HG03521 (cell line): Measurements from ENCODE around the gene PSTPIP1.

Experiments used
- ATAC-seq: cut with Tn5 transposase; IDR thresholded peaks from one replicate; pipeline ENCODE4 v1.9.1; 2021; ENCODE audit warnings: mild to moderate bottlenecking, moderate library complexity; ENCODE audit not compliant: unreplicated experiment

The PSTPIP1 gene

DNA sequence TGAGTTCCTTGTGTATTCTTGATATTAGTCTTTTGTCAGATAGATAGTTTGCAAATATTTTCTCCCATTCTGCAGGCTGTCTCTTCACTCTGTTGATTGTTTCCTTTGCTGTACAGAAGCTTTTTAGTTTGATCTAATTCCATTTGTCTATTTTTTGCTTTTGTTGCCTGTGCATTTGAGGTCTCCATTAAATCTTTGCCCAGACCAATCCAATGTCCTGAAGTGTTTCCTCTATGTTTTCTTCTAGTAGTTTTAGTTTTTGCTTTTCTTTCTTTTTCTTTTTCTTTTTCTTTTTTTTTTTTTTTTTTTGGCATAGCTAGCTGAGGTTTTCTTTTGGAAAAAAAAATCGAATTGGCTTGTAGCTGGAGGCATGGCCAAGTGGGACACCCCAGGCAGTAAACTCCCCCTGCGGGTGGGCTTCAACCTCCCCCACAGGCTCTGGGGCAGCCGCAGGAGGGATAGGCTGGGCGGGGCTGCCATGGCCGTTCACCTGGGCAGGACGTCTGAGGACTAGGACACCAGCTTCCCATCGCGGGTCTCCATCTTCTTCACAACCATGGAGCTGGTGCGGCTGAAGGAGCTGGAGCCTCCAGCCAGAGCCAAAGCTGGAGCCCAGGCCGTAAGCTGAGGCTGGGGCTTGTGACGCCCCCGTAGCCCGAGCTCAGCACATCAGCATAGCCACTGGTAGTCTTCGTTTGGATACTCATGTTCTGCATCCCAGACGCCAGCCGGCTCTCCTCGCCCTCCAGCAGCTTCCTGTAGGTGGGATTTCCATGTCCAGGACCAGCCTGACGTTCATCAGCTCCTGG lies 16.2 kb upstream of the PSTPIP1 start:
- no peak for ATAC-seq

DNA sequence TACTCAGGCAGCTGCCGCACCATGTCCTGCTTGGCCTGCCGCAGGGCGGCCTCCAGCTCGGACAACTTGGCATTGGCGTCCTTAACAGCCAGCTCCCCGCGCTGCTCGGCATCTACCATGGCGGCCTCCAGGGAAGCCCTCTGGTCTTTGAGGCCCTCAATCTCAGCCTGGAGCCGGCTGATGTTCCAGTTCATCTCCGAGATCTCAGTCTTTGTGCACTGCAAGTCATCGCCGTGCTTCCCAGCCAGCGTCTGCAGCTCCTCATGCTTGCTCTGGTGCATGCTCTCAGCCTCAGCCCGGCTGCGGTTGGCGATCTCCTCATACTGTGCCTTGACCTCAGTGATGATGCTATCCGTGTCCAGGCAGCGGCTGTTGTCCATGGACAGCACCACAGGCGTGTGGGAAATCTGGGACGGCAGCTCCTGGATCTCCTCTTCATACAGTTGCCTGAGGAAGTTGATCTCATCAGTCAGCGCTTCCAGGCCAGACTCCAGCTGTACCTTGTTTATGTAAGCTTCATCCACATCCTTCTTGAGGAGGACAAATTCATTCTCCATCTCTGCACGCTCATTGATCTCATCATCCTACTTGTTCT lies 15.5 kb upstream of the PSTPIP1 start:
- no peak for ATAC-seq

DNA sequence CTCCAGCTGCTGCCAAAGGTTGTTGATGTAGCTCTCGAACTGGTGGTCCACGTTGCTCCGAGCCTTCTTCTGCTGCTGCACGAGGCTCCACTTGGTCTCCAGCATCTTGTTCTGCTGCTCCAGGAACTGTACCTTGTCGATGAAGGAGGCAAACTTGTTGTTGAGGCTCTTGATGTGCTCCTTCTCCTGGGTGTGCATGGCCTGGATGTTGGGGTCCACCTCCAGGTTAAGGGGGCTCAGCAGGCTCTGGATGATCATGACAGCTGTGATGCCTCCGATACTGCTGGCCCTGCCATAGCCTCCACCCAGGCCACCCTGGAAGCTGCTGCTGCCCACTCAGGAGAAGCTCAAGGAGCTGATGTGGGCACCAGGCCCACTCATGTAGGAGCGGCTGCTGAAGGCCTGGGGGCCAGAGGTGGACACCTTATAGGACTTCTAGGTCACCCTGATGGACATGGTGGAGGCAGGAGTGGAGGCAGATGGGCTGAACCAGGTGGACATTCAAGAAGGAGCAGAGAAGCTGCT lies 14.9 kb upstream of the PSTPIP1 start:
- no peak for ATAC-seq

DNA sequence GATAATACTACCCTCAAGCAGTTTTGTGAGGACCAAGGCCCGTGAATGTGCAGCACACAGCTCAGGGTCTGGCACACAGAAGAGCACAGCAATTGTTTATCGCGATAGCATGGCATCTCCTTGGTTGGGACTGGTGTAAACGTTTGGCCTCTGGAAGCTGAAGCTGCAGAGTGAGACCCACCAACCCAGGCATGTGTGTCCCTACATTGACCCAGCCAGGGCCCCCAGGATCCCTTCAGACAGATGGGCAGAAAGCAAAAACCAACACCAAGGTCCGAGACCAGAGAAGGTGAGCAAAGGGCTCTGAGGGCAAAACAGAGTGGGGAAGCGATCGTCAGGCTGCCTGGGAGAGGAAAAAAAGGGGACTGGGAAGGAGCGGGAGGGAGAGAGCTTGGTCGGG lies 12.6 kb upstream of the PSTPIP1 start:
- ATAC-seq = no peak

DNA sequence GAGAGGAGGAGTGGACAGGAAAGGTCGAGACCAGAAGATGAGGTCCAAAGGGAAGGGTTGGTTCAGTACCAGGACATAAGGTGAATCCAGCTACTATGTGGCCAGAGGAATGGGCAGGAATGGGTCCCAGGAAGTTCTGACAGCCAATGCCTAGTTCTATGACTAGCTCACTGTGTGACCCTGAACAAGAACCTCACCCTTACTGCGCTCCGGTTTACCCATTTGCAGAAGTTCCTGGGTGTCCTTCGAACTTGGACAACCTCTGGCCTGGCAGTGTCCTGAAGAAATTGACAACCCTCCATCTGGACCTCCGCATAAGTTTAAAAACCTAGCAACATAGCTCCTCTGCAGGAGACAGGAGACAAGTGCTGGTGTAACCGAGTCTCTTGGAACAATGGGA lies 12.2 kb upstream of the PSTPIP1 start:
- no peak for ATAC-seq

DNA sequence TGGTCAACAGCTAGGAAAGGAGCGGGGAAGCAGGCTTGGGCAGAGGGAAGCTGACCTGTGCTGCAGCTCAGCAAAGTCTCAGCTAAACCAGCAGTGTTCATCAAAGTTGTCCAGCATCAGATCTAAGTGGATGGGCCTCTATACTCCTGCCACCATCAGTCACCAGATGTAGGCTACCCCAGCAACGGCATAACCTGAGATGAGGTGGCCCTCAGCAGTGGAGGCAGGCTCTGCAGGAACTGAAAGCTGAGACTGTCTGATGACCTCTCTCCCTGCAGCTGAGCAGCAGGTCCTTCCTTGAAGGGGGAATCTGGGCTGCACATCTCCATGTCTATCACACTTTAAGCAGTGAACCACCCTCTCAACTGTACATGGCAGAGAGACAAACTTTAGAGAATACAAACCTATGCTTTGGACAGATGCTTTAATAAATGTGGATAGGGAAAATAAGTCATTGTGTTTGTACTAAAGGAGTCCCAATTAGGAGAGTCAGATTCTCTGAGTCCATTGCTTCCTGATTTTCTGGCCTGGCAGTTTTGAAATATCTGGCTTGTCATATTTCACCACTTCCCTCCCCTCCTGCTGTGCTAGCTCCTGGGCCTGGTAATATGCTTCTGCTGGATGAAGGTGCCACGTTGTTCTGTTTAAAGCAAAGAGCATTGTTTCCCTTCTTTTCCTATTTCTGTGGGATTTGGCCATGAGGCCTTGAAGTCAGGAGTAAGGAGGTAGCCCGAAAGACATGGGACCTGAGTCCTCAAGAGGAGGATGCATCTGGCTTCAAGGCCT lies 11.1 kb upstream of the PSTPIP1 start:
- no peak for ATAC-seq

DNA sequence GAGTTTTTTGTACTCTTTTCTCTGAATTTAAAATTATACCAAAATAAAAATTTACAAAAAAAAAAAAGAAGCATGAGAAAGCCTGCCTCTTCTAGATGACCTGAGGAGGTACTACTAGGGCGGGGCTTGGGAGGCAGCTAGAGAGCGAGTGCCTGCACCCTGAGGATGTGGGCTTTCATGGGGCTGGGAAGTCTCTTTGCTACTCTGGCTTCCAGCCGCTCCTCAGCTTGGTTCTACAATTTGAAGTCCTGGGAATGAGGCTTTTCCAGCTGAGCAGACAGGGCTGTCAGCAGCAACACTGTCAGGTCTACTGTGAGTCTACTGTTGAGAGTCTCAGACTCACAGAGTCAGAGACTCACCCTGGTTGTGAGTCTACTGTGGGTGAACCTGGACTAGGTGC lies 8.2 kb upstream of the PSTPIP1 start:
- no peak for ATAC-seq

DNA sequence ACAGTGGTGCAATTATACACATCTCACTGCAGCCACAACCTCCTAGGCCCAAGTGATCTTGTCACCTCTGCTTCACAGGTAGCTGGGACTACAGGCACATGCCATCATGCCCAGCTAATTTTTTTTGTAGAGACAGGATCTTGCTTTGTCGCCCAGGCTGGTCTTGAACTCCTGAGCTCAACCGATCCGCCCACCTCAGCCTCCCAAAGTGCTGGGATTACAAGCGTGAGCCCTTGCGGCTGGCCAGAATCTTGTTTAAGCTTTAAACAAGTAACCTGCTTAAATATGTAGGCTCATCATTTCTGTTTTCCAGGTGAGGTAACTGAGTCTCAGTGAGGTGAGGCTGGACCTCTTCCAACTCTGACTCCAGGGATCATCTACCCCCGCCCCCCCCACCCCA lies 7.7 kb upstream of the PSTPIP1 start:
- ATAC-seq = no peak

DNA sequence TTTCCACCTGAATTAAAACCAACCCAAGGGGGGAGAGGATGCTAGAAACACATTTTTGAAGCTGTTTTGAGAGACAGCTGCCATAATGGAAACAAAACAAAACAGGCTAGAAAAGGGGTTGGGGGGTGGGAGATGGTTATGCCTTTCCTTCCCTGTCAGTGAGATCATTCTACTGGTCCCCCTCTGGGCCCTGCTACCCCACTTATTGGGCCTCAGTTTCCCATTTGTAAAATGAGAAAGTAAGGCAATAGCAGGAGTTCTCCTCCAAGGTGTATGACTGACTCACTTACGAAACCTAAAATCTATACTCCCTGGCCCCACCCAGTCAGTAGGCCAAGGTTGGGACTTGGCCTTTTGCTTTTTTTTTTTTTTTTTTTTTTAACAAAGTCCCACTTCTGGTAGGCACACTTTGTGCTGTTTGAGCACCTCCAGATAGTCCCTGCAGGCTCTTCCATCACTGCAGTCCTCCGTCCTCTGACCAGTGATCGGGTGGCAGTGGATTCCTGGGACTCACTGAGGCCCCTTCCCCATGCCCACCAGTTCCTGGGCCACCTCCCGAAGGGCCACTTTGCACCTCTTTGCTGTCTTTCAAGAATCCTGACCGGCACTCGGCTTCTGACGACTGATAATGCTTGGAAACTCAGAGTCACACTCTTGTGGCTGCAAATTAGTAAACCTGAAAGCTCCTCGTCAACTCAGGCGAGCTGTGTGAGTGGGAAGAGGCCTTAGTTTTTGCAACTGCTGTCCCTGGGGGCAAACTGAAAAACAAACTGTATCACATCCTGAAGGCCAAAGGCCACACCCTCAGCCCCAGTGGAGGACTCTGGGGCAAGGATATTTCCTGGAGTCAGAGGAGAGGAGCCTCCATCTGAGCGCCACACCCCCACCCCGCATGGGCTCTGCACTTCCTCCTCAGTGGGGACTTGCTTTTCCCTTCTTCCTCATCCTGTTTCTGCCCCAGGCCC lies 6.7 kb upstream of the PSTPIP1 start:
- ATAC-seq = peak; percentile 70

DNA sequence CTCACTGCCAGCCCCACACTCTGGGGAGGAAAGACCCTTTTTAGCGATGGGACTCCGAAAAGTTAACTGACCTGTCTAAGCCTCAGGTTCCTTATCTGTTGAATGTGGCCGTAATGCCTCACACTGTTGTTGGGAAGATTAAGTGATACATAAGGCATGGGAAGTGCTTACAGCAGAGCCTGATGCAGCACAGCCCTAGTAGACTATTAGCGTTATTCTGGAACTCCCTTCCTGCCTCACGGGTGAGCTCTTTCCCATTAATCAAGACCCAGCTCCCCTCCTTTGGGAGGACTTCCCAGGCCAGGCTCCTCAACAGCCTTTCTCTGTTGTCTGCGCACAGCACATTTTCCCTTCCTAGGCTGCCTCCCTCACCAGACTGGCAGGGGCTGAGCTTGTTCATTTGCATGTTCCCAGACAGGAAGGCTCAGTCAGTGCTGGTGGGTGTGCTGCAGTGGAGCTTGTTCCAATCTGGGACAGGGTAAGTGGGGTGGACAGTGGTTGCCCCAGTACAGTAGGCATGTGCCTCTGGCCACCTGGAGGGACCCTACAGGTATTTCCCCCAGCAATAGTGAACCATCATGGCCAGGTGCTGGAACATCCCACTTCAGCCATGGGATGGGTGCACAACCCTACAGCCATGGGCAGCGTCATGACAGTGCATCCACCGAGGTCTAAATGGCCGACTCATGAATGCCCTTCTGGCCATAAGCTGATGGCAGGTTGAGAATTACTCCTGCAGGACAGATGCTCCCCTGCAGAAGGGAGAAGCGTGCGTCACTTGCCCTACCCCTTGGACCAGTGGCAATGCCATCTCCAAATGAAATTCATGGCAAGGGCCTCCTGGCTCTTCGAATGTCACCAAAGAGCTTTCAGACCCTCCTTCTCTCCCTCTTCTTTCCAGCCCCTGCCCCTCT lies 5.8 kb upstream of the PSTPIP1 start:
- peak; percentile 15 for ATAC-seq

DNA sequence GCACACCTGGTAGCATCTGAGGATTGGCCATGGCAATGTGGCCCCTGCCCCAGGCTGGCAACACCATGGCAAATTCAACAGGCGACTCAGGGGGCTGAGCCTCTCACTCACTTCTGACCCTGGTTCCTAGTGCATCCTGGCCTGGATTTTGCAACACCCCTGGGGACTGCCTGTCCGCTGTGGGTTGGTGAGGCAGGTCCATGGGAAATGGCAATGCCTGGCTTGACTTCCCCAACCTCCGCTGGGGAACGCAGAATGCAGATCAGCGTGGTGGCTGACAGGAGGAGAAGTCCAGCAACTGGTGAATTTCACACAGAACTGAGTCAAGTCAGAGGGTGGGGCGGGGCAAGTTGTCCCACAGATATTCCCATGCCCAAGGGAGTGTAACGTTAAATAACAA lies 3.9 kb upstream of the PSTPIP1 start:
- ATAC-seq = no peak

DNA sequence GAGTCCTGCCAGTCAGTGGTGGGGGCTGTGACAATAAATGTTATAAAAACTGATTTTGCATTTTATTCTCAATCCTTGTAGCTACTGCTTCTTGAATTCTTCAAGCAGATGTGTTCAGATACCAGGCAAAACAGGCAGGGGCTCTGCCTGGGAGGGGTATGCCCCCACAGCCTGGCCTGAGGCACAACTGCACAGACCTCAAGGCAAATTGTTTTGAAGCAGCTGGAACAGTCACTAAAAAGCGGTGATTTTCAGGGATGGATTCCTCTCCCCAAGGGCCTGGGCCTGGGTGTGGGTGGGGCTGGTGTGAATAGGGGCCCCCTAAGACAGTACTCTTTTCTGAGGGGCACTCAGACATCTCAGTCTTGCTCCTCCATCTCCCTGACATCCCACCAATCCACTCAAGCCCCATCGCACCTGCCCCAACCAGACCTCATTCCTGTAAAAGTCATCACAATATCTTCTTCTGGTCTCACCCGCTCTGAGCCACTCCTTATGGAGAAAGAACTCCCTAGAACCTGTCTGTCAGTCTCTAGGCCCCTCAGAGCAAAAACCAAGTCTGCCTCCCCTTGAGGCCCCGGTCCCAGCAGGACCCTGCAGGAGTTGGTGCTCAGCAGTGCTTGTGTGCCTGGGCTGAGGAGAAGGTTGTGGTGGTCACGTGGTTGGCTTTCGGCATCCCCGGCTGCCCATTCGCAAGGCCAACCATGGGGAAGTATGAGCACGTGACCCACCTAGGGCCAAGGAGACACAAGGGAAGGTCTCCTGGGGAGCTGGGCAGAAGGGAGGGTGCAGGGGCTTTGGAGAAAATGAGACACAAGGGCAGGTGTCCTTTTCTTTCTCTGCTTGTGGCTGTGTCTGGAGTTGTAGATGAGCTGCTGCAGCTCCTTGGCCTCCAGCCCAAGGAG lies 2.9 kb upstream of the PSTPIP1 start:
- no peak for ATAC-seq

DNA sequence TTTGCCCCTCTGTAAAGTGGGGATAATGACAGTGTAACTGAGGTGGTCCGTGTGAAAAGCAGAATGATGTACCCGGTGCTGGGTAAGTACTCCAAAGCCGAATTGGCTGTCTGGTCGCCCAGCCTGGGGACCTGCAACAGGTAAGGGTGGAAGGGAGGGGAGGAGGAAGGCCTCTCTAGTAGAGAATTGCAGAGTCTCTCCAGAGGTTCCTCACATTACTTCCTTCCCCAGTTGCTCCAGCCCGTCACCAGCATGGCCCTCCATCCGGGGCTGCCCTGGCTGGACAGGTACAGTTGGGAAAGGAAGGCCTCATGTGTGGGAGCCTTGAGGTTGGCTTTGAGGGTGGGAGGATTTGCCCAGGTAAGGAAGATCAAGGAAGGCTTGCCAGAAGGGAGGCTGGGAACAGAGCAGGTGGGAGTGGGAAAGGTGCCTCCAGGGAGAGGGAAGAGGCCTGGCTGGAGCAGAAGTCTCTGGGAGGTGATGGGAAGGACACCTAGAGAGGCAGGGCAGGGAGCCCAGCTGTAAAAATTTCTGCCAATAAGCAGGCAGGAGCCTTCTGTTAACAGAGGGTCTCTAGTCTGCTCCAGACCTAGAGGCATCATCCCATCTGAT lies 1.7 kb upstream of the PSTPIP1 start:
- no peak for ATAC-seq

DNA sequence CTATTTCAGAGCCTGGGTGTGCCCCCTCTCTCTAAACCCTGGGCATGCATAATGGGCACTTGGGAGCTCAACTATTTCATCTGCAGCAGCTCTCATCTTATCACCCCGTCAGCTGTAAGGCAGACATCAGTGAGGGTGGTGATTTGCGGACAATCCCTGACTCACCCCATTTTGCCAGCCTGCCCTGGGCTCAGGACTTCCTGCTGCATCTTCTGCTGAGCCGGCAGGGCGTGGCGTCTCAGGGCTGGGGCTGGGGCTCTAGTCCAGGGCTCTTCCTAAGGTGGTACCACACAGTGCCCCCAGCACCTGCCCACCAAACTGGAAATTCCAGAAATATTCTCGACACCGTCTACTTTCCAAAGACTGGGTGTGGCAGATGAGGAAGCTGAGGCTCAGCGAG lies 925 bp upstream of the PSTPIP1 start:
- ATAC-seq = no peak

DNA sequence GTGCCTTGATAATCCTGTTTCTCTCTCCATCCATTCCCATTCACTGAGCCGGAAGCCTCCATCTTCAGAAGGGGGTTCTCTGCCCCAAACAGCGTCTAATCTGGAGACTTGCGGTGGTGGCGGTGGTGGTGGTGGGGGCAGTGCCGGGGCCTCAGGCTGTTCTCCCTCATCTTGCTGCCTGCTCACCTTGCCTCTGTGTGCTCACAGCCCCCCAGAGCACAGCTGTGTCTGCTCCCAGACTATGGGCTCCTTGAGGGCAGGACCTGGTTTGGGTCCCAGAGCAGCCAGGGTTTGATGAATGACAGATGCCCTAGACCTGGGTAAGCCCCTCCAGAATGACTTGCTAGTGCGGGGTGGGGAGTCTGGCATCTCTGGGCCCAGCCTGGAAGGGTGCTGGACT lies 430 bp upstream of the PSTPIP1 start:
- no peak for ATAC-seq

DNA sequence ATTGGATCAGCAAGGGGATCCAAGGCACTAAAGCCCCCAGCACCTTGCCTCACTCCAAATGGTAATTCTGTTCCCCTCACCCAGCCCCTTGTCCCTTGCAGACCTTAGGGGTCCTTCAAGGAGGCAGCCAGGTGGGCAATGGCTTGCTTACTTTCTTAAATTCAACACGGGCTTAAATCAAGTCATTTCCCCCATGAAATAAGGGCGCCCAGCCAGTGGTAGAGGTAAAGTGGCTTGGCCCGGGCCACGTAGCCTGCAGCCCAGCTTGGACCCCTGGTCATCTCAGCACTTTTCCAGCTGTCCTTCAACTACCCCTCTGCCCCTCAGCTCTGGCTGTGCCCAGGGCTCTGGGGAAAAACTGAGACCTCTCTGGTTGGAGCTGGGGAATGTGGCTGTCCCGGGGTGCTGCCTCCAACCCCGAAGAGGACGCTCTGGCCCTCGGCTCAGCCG lies 1.2 kb downstream of the PSTPIP1 start:
- ATAC-seq = no peak

DNA sequence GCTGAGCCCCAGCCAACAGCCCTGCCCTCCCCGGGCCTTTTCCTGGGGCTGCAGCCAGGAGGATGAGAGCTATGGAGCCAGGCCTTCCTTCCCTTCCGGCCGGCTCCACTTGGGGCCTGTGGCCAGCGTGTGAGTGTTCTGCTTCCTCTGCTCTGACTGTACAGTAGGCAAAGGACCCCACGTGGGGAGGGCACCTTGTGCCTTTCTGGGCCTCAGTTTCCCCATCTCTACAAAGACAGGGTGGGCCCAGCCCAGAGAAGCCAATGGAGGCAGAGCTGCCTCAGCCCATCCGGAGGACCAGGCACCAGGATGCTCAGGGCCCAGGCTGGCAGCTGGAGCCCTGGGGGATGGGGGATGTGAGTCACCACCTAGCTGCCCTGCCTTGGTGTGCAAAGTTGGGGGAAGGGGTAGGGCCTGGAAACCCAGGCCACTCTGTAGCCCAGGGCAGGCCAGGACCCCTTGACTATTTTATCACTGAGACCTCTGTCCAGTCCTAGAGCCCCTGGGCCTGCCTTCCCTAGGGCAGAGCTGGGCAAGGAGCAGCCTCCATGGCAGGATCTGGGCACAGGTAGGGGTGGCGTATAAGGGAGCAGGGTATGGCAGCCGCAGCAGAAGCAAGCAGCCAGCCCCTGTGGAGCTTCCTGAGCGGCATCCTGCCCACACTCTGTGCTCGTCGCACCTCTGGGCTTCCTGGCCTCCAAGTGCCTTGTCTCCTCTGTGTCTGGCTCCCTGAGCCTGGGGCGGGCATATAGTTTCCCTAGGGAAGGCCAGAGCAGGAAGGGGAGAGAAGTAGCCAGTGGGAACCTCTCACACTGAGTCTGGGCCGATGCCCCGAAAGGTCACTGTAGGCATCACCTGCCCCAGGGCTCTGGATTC lies 1.8 kb downstream of the PSTPIP1 start:
- no peak for ATAC-seq
